Adrenal gland (tissue), 5 donors: ENCODE results near the gene CDH12.
"Not testable (repeated sequence)": the region's sequence is repeated elsewhere in the genome, so short reads cannot be mapped to it uniquely, and the experiment has no call there.

ENCODE experiments used
- POLR2A ChIP-seq, 2 donors: fragments of 450-650 bp; IDR thresholded peaks; one replicate each; pipeline ENCODE4 v1.6.1; 2017; ENCODE audit warnings: antibody characterized with exemption in 2 of 2, mild to moderate bottlenecking in 2 of 2, moderate library complexity in 1 of 2
- TF ChIP-seq, protein P1 (sequence below), 6 experiments: fragments of 450-650 bp in 4 of 6; fragments of 200-600 bp in 2 of 6; sonication (generic) in 1 of 6; IDR thresholded peaks; 1 replicate in 5 of 6; 2 replicates in 1 of 6; pipeline versions ENCODE4 v1.5.1 to v1.8.0; 2016 to 2021; ENCODE audit warnings: antibody characterized with exemption in 6 of 6, mild to moderate bottlenecking in 2 of 6, moderate library complexity in 1 of 6
- donor health status: DM: no; HTN: no; CAD: no.

DNA sequence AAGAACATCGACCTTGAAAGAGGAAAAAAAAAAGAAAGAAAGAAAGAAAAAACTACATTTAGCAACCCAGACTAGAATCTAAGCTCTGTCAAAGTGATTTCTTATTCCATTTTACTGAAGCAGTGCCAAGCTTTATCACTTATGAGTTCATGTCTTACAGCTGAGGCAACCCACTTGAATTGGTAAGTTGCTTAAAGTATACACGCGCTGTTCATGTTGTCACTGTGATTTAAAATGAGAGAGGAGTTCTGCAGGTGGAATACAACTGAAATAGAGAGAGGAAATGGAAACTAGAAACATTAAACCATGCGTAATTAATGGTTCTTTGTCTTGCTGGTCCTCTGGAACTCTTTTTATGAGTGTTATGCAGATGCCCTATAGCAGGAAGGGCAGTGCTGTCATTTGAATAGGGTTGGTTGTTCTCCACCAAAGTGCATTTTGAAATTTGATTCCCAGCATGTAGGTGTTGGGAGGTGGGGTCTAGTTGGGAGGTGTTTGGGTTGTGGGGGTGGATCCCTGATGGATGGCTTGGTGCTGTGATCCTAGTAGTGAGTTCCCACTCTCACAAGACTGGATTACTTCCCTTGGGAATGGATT is 665.4 kb downstream of the CDH12 start:
- TF ChIP-seq, protein P1, sequence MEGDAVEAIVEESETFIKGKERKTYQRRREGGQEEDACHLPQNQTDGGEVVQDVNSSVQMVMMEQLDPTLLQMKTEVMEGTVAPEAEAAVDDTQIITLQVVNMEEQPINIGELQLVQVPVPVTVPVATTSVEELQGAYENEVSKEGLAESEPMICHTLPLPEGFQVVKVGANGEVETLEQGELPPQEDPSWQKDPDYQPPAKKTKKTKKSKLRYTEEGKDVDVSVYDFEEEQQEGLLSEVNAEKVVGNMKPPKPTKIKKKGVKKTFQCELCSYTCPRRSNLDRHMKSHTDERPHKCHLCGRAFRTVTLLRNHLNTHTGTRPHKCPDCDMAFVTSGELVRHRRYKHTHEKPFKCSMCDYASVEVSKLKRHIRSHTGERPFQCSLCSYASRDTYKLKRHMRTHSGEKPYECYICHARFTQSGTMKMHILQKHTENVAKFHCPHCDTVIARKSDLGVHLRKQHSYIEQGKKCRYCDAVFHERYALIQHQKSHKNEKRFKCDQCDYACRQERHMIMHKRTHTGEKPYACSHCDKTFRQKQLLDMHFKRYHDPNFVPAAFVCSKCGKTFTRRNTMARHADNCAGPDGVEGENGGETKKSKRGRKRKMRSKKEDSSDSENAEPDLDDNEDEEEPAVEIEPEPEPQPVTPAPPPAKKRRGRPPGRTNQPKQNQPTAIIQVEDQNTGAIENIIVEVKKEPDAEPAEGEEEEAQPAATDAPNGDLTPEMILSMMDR (IDR thresholded peaks at IDR 0.05) = not testable (repeated sequence)
- not testable (repeated sequence) for TF ChIP-seq POLR2A (IDR thresholded peaks at IDR 0.05)
